Measurements from ENCODE around the gene COPS9. TPM values are rescaled to one million over a fixed set of nuclear protein-coding genes. Genes with fewer than 3 reads are reported as not detected.

Gene COPS9
- total and polyA plus RNA-seq, 12 donors, result 63.7 to 469 (median 152) TPM

DNA sequence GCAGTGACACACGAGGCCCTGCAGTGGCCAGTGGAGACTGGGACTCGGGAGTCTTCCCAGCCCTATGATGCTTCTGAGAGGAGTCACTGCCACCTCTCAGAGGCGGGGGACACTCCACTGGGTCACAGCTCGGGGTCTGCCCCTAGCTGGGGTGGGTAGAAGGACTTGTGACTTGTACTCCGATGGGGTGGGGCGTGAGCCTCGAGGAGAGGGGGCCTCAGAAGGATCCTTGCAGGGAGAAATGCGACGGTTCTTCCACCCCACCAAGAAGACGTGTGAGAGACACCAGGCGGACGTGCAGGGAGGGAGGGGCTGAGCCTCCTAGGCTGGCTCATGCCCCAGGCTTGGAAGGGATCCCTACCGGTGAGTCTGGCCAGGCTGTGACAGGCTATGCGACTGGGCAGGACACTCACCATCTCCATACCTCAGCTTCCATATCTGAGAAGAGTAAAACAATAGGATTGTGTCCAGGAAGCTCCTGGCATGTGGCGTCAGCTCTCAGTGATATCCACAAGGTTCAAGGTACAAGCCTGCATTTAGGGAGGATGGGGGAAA is 15.4 kb upstream of the COPS9 start:
- peaks cover 6% of the 10 kb centered on the region for H3K27me3 ChIP-seq
- H3K9me3 ChIP-seq (replicated peaks in 1 of 3), result no peaks in the 10 kb centered on the region
- WGBS, 4 donors, result 59 to 73% (median 67%) methylated on average over 13 to 15 of the region's 15 CpGs
- no peak for TF ChIP-seq POLR2A (IDR thresholded peaks at IDR 0.05)
- TF ChIP-seq, protein P1, sequence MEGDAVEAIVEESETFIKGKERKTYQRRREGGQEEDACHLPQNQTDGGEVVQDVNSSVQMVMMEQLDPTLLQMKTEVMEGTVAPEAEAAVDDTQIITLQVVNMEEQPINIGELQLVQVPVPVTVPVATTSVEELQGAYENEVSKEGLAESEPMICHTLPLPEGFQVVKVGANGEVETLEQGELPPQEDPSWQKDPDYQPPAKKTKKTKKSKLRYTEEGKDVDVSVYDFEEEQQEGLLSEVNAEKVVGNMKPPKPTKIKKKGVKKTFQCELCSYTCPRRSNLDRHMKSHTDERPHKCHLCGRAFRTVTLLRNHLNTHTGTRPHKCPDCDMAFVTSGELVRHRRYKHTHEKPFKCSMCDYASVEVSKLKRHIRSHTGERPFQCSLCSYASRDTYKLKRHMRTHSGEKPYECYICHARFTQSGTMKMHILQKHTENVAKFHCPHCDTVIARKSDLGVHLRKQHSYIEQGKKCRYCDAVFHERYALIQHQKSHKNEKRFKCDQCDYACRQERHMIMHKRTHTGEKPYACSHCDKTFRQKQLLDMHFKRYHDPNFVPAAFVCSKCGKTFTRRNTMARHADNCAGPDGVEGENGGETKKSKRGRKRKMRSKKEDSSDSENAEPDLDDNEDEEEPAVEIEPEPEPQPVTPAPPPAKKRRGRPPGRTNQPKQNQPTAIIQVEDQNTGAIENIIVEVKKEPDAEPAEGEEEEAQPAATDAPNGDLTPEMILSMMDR (IDR thresholded peaks at IDR 0.05), result no peak
- intact Hi-C loops (cut with DNase I), result loop anchor here in 1 of 2 donors (5.0 kb wide), 1 partner anchor 291 kb away; no protein-coding TSS in a partner anchor
- no peaks in the 10 kb centered on the region for H3K36me3 ChIP-seq (replicated peaks in 1 of 2)
- peak in 1 of 7 donors; percentile 22 for DNase-seq
- peaks cover 0 to 6% of the 10 kb centered on the region in 2 donors for H3K4me1 ChIP-seq (replicated peaks in 1 of 2)
- no peak overlapping the region for H3K4me3 ChIP-seq
- no peak overlapping the region for H3K27ac ChIP-seq

DNA sequence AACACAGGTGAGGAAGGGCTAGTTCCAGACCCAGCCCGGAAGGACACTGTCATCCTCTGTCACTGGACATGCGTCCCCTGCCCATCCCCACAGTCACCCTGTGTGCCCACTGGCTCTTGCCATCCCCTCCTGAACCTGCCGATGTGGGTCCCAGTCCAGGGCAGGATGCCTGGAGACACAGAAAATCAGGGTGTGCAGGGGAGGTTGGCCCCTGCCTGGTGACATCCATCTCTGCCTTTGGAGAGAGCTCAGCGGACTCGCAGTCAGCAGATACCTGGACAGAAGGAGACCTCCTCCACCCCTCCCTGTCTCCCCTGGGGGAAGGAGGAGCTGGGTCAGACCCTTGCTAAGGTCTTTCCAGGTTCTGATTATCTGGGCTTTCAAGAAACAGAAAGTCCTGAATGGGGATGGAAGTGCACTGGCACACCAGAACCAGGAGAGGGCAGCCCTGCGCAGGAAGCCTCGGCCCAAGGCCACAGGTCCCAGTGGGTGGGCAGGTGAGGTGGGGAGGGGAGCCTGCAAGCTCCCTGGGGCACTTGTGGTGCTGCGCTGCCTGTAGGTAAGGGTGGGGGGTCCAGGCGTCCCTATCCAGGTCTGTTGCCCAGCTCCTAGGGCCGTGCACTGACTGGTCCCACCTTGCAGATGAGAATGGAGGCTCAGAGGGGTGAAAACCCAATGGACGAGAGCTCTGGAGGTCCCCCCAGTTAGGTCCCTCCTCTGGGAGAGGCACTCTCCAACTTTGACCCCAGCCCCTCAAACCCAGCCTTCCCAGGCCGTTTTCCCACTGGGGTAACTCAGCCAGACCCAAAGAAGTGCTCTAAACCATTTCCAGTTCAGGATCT is 14.1 kb upstream of the COPS9 start:
- H3K36me3 ChIP-seq (replicated peaks in 1 of 2), result no peaks in the 10 kb centered on the region
- peak in 4 of 7 donors; percentile 50 to 59 (median 56) for DNase-seq
- no peak overlapping the region for H3K27ac ChIP-seq
- H3K27me3 ChIP-seq, result peaks cover 6% of the 10 kb centered on the region
- WGBS, 4 donors, result 23 to 39% (median 33%) methylated on average over 5 to 12 of the region's 12 CpGs
- no peaks in the 10 kb centered on the region for H3K4me1 ChIP-seq (replicated peaks in 1 of 2)
- intact Hi-C loops (cut with DNase I), result loop anchor here in 1 of 2 donors (5.0 kb wide), 1 partner anchor 292 kb away; no protein-coding TSS in a partner anchor
- no peaks in the 10 kb centered on the region for H3K9me3 ChIP-seq (replicated peaks in 1 of 3)
- no peak overlapping the region for H3K4me3 ChIP-seq
- TF ChIP-seq POLR2A (IDR thresholded peaks at IDR 0.05), result no peak
- TF ChIP-seq, protein P1 (IDR thresholded peaks at IDR 0.05), result peak; percentile 56 to 68 (median 60)

DNA sequence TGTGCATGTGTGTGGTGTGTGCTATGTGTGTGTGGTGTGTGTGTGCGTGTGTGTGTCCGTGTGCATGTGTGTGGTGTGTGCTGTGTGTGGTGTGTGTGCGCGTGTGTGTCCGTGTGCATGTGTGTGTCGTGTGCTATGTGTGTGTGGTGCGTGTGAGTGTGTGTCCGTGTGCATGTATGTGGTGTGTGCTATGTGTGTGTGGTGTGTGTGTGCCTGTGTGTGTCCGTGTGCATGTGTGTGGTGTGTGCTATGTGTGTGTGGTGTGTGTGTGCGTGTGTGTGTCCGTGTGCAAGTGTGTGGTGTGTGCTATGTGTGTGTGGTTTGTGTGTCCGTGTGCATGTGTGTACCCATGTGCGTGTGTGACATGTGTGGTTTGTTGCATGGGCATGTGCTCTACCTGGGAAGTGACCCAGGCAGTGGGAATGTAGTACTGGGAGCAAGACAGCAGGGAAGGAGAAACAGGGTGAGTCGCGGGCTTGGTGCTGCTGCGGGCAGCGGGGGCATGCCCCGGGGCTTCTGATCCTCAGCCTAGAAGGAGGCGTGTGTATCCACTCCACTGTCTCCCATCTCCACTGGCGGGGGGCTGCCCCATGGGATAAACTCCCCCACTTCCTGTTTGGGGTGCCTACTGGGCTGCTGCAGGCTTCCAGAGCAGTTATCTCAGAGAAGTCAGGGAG is 11.9 kb upstream of the COPS9 start:
- Histone ChIP-seq H3K4me1 (replicated peaks in 1 of 2) (no peaks in the 10 kb centered on the region), H3K9me3 (replicated peaks in 1 of 3) (no peaks in the 10 kb centered on the region), H3K27me3 (peaks cover 7% of the 10 kb centered on the region), H3K4me3 (no peak overlapping the region), H3K36me3 (replicated peaks in 1 of 2) (no peaks in the 10 kb centered on the region), H3K27ac (no peak overlapping the region)
- no peak for DNase-seq
- TF ChIP-seq, protein P1 (IDR thresholded peaks at IDR 0.05), result no peak
- no peak for TF ChIP-seq POLR2A (IDR thresholded peaks at IDR 0.05)
- WGBS, 4 donors, result 67 to 86% (median 84%) methylated on average over 17 to 20 of the region's 20 CpGs
- intact Hi-C loops (cut with DNase I), result no loop called here

DNA sequence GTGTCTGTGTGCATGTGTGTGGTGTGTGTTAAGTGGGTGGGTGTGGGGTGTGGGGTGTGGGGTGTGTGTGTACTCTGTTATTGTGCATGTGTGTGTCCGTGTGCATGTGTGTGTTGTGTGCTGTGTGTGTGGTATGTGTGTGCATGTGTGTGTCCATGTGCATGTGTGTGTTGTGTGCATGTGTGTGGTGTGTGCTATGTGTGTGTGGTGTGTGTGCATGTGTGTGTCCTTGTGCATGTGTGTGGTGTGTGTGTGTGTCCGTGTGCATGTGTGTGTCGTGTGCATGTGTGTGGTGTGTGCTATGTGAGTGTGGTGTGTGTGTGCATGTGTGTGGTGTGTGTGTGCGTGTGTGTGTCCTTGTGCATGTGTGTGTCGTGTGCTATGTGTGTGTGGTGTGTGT is 11.3 kb upstream of the COPS9 start:
- 68 to 90% (median 75%) methylated on average over 3 to 5 of the region's 5 CpGs for WGBS, 4 donors
- H3K4me3 ChIP-seq, result no peak overlapping the region
- H3K36me3 ChIP-seq (replicated peaks in 1 of 2), result no peaks in the 10 kb centered on the region
- no peaks in the 10 kb centered on the region for H3K9me3 ChIP-seq (replicated peaks in 1 of 3)
- intact Hi-C loops (cut with DNase I), result no loop called here
- no peak overlapping the region for H3K27ac ChIP-seq
- DNase-seq, result no peak
- TF ChIP-seq, protein P1 (IDR thresholded peaks at IDR 0.05), result no peak
- peaks cover 10% of the 10 kb centered on the region for H3K27me3 ChIP-seq
- H3K4me1 ChIP-seq (replicated peaks in 1 of 2), result no peaks in the 10 kb centered on the region
